ENCODE results near the gene GLT1D1.

- TF ChIP-seq ZNF274 (IDR thresholded peaks at IDR 0.05; ENCODE audit: low read depth, low read length): no peak
- TF ChIP-seq POLR2A (IDR thresholded peaks at IDR 0.05; ENCODE audit: borderline replicate concordance, extremely low read depth, insufficient read depth, insufficient read length): no peak
These were observed 32.4 kb upstream of the GLT1D1 start for GRCh38 chr12:128820723-128821432.
